Breast epithelium (tissue), 4 donors: ENCODE data around the gene CDH13. TPM values are rescaled to one million over a fixed set of nuclear protein-coding genes. Genes with fewer than 3 reads are reported as not detected.

Source experiments
- DNase-seq, 2 donors: peaks; one replicate each; pipeline ENCODE4 v3.0.0-alpha.2; 2019; ENCODE audit warnings: low spot score in 2 of 2
- H3K27ac ChIP-seq, 2 donors: fragments of 200-600 bp; sonication (generic) in 1 of 2; one replicate each; pipeline ENCODE4 v1.5.1; 2016 to 2019; ENCODE audit warnings: mild to moderate bottlenecking in 1 of 2
- H3K27me3 ChIP-seq, 2 donors: fragments of 200-600 bp; sonication (generic) in 1 of 2; one replicate each; pipeline versions ENCODE4 v1.5.1 to v1.6.0; 2017 to 2019; ENCODE audit warnings: control low read depth in 1 of 2, mild to moderate bottlenecking in 1 of 2
- H3K36me3 ChIP-seq: fragments of 200-600 bp; one replicate; pipeline ENCODE4 v1.5.1; 2019
- H3K4me1 ChIP-seq, 2 donors: fragments of 200-600 bp; sonication (generic); one replicate each; pipeline ENCODE4 v1.5.1; 2016 to 2019; ENCODE audit warnings: control low read depth in 1 of 2
- H3K4me3 ChIP-seq, 3 donors: fragments of 200-600 bp; sonication (generic); 1 replicate in 2 of 3; 2 replicates in 1 of 3; pipeline ENCODE4 v1.5.1; 2016 to 2019; ENCODE audit warnings: mild to moderate bottlenecking in 3 of 3, moderate library complexity in 2 of 3
- H3K9me3 ChIP-seq, 2 donors: fragments of 200-600 bp; sonication (generic) in 1 of 2; one replicate each; pipeline ENCODE4 v1.5.1; 2016 to 2019; ENCODE audit warnings: control low read depth in 1 of 2
- CTCF ChIP-seq, 3 donors: fragments of 450-650 bp; IDR thresholded peaks; one replicate each; pipeline ENCODE4 v1.5.1; 2016 to 2017; ENCODE audit warnings: antibody characterized with exemption in 3 of 3, mild to moderate bottlenecking in 3 of 3, moderate library complexity in 3 of 3
- POLR2A ChIP-seq: fragments of 450-650 bp; IDR thresholded peaks from one replicate; pipeline ENCODE4 v1.6.1; 2016; ENCODE audit warnings: antibody characterized with exemption, mild to moderate bottlenecking, moderate library complexity
- POLR2AphosphoS5 ChIP-seq, 3 donors: sonication (generic); formaldehyde crosslinking; IDR thresholded peaks; one replicate each; pipeline ENCODE4 v1.6.1; 2017; ENCODE audit warnings: antibody characterized with exemption in 3 of 3
- intact Hi-C: fragments of 100-400 bp; cut with DNase I; formaldehyde crosslinking; loops from one replicate; pipeline ENCODE4 v1.15.1; 2023; ENCODE audit warnings: low total_unique reads
- total RNA-seq, 3 donors: library from RNA; depleted of rRNA; stranded (reverse); fragments of >200 nt; gene quantifications; one replicate each; pipeline ENCODE4 v1.1.0, GENCODE V29; 2016

CDH13 gene
- total RNA-seq, 3 donors from 2014 or later = 6.0 to 13.1 (median 11.5) TPM

GRCh38 chr16:83603723-83604570, 977.2 kb downstream of the CDH13 start:
- Histone ChIP-seq H3K36me3 (no peaks in the 10 kb centered on the region), H3K27ac (no peak overlapping the region), H3K27me3 (no peaks in the 10 kb centered on the region), H3K4me3 (no peak overlapping the region), H3K4me1 (no peaks in the 10 kb centered on the region), H3K9me3 (no peaks in the 10 kb centered on the region)
- no peak for TF ChIP-seq POLR2A
- no peak for TF ChIP-seq CTCF (IDR thresholded peaks at IDR 0.05)
- no peak for TF ChIP-seq POLR2AphosphoS5 (IDR thresholded peaks at IDR 0.05)
- intact Hi-C loops = no loop called here
- no peak for DNase-seq

GRCh38 chr16:83606486-83607030, 979.8 kb downstream of the CDH13 start:
- H3K27ac ChIP-seq = no peak overlapping the region
- H3K4me3 ChIP-seq = no peak overlapping the region
- no peak for DNase-seq
- no peak for TF ChIP-seq CTCF (IDR thresholded peaks at IDR 0.05)
- TF ChIP-seq POLR2A = no peak
- TF ChIP-seq POLR2AphosphoS5 (IDR thresholded peaks at IDR 0.05) = no peak
- no peaks in the 10 kb centered on the region for H3K27me3 ChIP-seq
- intact Hi-C loops = no loop called here
- H3K4me1 ChIP-seq = no peaks in the 10 kb centered on the region
- no peaks in the 10 kb centered on the region for H3K36me3 ChIP-seq
- no peaks in the 10 kb centered on the region for H3K9me3 ChIP-seq

GRCh38 chr16:83609178-83609577, 982.4 kb downstream of the CDH13 start:
- DNase-seq = no peak
- Histone ChIP-seq H3K9me3 (peaks cover 0 to 9% of the 10 kb centered on the region in 2 donors), H3K4me1 (no peaks in the 10 kb centered on the region), H3K4me3 (no peak overlapping the region), H3K27ac (no peak overlapping the region), H3K27me3 (no peaks in the 10 kb centered on the region), H3K36me3 (no peaks in the 10 kb centered on the region)
- no peak for TF ChIP-seq POLR2AphosphoS5 (IDR thresholded peaks at IDR 0.05)
- no peak for TF ChIP-seq POLR2A
- no peak for TF ChIP-seq CTCF (IDR thresholded peaks at IDR 0.05)
- intact Hi-C loops = no loop called here

- Histone ChIP-seq H3K27ac (no peak overlapping the region), H3K9me3 (peaks cover 0 to 9% of the 10 kb centered on the region in 2 donors), H3K4me1 (no peaks in the 10 kb centered on the region), H3K4me3 (no peak overlapping the region), H3K36me3 (no peaks in the 10 kb centered on the region), H3K27me3 (no peaks in the 10 kb centered on the region)
- TF ChIP-seq POLR2A (no peak), CTCF (IDR thresholded peaks at IDR 0.05) (no peak), POLR2AphosphoS5 (IDR thresholded peaks at IDR 0.05) (no peak)
- no peak for DNase-seq
- intact Hi-C loops = no loop called here
Observed at GRCh38 chr16:83615141-83615952, 988.6 kb downstream of the CDH13 start.

GRCh38 chr16:83615953-83616350, 989.2 kb downstream of the CDH13 start:
- TF ChIP-seq POLR2AphosphoS5 (IDR thresholded peaks at IDR 0.05) (no peak), POLR2A (no peak), CTCF (IDR thresholded peaks at IDR 0.05) (no peak)
- no peak for DNase-seq
- peaks cover 0 to 9% of the 10 kb centered on the region in 2 donors for H3K9me3 ChIP-seq
- no peak overlapping the region for H3K27ac ChIP-seq
- H3K27me3 ChIP-seq = no peaks in the 10 kb centered on the region
- no peaks in the 10 kb centered on the region for H3K36me3 ChIP-seq
- intact Hi-C loops = no loop called here
- no peaks in the 10 kb centered on the region for H3K4me1 ChIP-seq
- no peak overlapping the region for H3K4me3 ChIP-seq
